Raji (cell line): ENCODE data around the gene TMEM30B.

Experiments used
- POLR2A ChIP-seq: IDR thresholded peaks from 2 replicates; pipeline ENCODE4 v1.6.1; 2011; ENCODE audit warnings: low read depth, low read length, control low read depth; ENCODE audit not compliant: insufficient read depth

TMEM30B gene

GRCh38 chr14:61260939-61261776, 20.0 kb downstream of the TMEM30B start:
- no peak for TF ChIP-seq POLR2A

- TF ChIP-seq POLR2A, result no peak
These were observed 22.2 kb downstream of the TMEM30B start for GRCh38 chr14:61258985-61259384.

GRCh38 chr14:61257469-61258057, 23.6 kb downstream of the TMEM30B start:
- TF ChIP-seq POLR2A, result no peak

GRCh38 chr14:61256826-61257468, 24.2 kb downstream of the TMEM30B start:
- TF ChIP-seq POLR2A, result no peak

GRCh38 chr14:61255968-61256367, 25.2 kb downstream of the TMEM30B start:
- no peak for TF ChIP-seq POLR2A

GRCh38 chr14:61254808-61255526, 26.2 kb downstream of the TMEM30B start:
- TF ChIP-seq POLR2A, result no peak

- TF ChIP-seq POLR2A, result no peak
These were observed 27.9 kb downstream of the TMEM30B start for GRCh38 chr14:61253064-61253738.

- no peak for TF ChIP-seq POLR2A
These were observed 28.6 kb downstream of the TMEM30B start for GRCh38 chr14:61252369-61253063.

- no peak for TF ChIP-seq POLR2A
These were observed 31.1 kb downstream of the TMEM30B start for GRCh38 chr14:61250063-61250462.

GRCh38 chr14:61247935-61248334, 33.2 kb downstream of the TMEM30B start:
- no peak for TF ChIP-seq POLR2A

- TF ChIP-seq POLR2A, result no peak
These were observed 34.4 kb downstream of the TMEM30B start for GRCh38 chr14:61246721-61247120.

GRCh38 chr14:61244009-61244408, 37.1 kb downstream of the TMEM30B start:
- no peak for TF ChIP-seq POLR2A

GRCh38 chr14:61240206-61240605, 40.9 kb downstream of the TMEM30B start:
- no peak for TF ChIP-seq POLR2A

- TF ChIP-seq POLR2A, result no peak
These were observed 42.4 kb downstream of the TMEM30B start for GRCh38 chr14:61238611-61239245.
